ENCODE data around the gene CACNG7. TPM values are rescaled to one million over a fixed set of nuclear protein-coding genes. Genes with fewer than 3 reads are reported as not detected.
A peak's percentile ranks its signal among the peaks of the same experiment; 100 is the strongest.

The CACNG7 gene
- total RNA-seq, 3 donors from 2014 or later, result 0.54 TPM; not detected in 2

DNA sequence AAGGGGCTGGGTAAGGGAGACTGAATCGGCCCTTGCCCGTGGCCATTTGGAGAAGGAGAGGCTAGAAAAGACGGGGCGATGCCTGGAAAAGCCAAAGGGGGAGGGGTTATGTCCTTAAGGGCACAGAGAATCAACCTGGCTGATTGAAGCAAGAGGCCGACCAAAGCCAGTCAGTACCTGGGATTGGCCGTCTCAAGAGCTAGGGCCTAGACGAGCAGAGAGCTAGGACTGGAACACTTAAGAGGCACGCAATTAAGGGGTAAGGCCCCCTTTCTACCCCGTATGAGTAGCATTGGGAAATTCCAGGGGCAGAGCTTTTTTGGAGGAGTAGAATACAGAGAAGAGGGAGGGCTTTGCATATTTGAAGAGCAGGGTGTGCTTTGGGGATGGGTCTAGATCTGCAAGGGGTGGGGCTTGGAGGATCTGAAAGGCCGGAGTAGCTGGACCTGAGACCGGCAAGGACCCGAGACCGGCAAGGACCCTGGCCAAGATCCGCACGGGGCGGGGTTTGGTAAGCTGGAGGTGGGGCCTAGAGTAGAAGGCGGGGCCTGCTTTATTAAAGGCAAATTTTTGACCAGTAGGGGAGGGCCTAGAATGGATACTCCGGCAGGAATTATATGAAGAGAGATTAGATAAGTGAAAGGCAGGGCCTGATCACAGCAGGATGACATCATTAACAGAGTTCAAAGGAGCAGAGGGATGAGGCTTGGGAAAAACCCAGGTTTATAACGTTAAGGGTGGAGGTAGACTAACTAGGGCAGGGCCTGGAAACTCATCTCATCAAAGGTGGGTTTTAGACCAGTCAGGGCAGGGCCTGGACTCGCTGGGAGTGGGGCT, 71.7 kb downstream of the CACNG7 start:
- DNase-seq (peak in 1 of 3 donors; percentile 32), ATAC-seq (peak; percentile 70)
- TF ChIP-seq, protein P1, sequence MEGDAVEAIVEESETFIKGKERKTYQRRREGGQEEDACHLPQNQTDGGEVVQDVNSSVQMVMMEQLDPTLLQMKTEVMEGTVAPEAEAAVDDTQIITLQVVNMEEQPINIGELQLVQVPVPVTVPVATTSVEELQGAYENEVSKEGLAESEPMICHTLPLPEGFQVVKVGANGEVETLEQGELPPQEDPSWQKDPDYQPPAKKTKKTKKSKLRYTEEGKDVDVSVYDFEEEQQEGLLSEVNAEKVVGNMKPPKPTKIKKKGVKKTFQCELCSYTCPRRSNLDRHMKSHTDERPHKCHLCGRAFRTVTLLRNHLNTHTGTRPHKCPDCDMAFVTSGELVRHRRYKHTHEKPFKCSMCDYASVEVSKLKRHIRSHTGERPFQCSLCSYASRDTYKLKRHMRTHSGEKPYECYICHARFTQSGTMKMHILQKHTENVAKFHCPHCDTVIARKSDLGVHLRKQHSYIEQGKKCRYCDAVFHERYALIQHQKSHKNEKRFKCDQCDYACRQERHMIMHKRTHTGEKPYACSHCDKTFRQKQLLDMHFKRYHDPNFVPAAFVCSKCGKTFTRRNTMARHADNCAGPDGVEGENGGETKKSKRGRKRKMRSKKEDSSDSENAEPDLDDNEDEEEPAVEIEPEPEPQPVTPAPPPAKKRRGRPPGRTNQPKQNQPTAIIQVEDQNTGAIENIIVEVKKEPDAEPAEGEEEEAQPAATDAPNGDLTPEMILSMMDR (IDR thresholded peaks at IDR 0.05), result no peak
- Histone ChIP-seq H3K9me3 (no peaks in the 10 kb centered on the region), H3K36me3 (ENCODE audit: low read depth) (no peaks in the 10 kb centered on the region), H3K4me1 (ENCODE audit: low read depth) (peaks cover 3% of the 10 kb centered on the region), H3K4me3 (no peak overlapping the region)
- intact Hi-C loops (cut with DNase I, micrococcal nuclease), result no loop called here

DNA sequence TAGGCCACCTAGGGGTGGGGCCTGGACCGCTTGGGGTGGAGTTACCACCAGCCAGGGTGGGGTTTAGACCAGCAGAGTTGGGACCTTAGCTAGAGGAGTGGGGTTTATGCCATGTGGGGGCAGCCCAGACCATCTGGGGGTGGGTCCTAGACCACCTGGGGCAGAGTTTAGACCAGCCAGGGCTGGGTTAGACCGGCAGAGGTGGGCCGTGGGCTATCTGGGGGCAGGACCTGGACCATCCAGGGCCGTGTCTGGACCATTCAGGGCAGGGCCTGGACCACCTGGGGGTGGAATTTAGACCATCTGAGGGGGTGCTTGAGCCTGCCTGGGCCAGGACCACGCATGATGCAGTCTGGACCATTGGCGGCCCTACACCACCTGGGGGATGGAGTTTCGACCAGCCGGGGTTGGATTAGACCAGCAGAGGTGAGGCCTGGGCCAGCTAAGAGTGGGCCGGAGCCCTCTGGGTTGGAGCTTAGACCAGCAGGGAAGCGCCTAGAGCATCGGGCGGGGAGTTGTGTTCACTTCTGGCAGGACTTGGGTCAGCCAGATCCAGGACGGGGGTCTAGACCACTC, 72.4 kb downstream of the CACNG7 start:
- DNase-seq (no peak), ATAC-seq (no peak)
- Histone ChIP-seq H3K4me1 (ENCODE audit: low read depth) (peaks cover 3% of the 10 kb centered on the region), H3K4me3 (no peak overlapping the region), H3K9me3 (no peaks in the 10 kb centered on the region), H3K36me3 (ENCODE audit: low read depth) (no peaks in the 10 kb centered on the region)
- intact Hi-C loops (cut with DNase I, micrococcal nuclease), result no loop called here
- TF ChIP-seq, protein P1 (IDR thresholded peaks at IDR 0.05), result no peak

DNA sequence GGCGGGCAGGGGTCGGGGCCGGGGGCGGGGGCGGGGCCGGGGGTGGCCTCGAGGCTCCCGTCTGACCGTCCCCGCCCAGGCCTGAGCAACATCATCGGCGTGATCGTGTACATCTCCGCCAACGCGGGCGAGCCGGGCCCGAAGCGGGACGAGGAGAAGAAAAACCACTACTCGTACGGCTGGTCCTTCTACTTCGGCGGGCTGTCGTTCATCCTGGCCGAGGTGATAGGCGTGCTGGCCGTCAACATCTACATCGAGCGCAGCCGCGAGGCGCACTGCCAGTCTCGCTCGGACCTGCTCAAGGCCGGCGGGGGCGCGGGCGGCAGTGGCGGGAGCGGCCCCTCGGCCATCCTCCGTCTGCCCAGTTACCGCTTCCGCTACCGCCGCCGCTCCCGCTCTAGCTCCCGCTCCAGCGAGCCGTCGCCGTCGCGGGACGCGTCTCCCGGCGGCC, 72.9 kb downstream of the CACNG7 start:
- intact Hi-C loops (cut with DNase I, micrococcal nuclease), result no loop called here
- DNase-seq, result no peak
- Histone ChIP-seq H3K4me1 (ENCODE audit: low read depth) (peaks cover 3% of the 10 kb centered on the region), H3K9me3 (no peaks in the 10 kb centered on the region), H3K4me3 (no peak overlapping the region), H3K36me3 (ENCODE audit: low read depth) (no peaks in the 10 kb centered on the region)
- TF ChIP-seq, protein P1 (IDR thresholded peaks at IDR 0.05), result no peak
- no peak for ATAC-seq

DNA sequence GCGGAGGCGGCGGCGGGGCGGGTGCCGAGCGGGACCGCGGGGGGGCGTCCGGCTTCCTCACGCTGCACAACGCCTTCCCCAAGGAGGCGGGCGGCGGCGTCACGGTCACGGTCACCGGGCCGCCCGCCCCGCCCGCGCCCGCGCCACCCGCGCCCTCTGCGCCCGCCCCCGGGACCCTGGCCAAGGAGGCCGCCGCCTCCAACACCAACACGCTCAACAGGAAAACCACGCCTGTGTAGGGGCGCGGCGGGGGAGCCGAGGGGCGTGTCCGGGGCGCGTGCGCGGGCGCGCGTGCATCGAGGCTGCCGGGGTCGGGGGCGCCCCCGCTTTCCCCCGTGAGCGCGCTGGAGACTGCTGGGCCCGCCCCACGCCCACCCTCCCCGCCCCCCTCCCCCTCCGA, 73.5 kb downstream of the CACNG7 start:
- Histone ChIP-seq H3K9me3 (no peaks in the 10 kb centered on the region), H3K4me1 (ENCODE audit: low read depth) (peaks cover 3% of the 10 kb centered on the region), H3K4me3 (no peak overlapping the region), H3K36me3 (ENCODE audit: low read depth) (no peaks in the 10 kb centered on the region)
- DNase-seq, result peak in 2 of 3 donors; percentile 34 to 52
- peak; percentile 13 for ATAC-seq
- intact Hi-C loops (cut with DNase I, micrococcal nuclease), result no loop called here
- TF ChIP-seq, protein P1 (IDR thresholded peaks at IDR 0.05), result no peak

DNA sequence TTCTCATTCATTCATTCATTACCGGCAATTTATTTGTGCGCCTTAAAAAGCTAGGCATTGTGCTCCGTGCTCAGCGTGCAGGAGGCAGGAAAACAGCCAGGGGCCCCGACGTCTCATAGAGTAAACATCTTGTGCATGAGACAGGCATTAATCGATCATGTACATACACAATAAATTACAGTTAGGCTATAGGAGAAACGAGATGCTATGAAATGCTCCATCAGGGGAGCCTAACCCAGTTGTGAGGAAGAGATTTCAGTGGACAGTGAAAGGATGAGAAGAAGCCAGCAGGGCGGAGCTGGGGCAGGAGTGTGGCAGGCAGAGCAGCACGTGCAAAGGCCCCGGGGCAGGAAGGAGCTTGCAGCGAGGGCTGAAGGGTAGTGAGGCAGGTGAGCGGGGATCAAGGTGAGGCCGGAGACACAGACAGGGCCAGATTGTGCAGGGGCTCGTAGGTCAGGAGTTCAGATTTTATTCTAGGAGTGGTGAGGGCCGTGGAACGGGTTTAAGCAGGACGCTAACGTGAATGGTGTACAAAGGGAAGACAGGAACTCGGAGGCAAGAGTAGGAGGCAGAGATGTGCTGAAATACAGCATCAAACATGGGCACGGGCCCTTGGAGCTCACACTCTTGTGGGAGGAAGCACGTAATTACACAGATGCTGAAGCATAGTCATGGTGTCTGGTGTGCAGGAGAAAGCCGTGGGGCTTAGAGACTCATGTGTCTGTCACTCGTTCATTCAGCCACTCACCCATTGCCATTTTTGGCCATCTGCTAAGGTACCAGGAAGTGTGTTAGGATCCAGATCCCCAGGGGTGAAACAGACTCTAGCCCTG, 74.6 kb downstream of the CACNG7 start:
- Histone ChIP-seq H3K4me1 (ENCODE audit: low read depth) (peaks cover 3% of the 10 kb centered on the region), H3K9me3 (no peaks in the 10 kb centered on the region), H3K4me3 (no peak overlapping the region), H3K36me3 (ENCODE audit: low read depth) (no peaks in the 10 kb centered on the region)
- DNase-seq, result no peak
- no peak for ATAC-seq
- intact Hi-C loops (cut with DNase I, micrococcal nuclease), result no loop called here
- TF ChIP-seq, protein P1 (IDR thresholded peaks at IDR 0.05), result no peak
